Bronchial smooth muscle cell (primary cell): Measurements from ENCODE around the gene LMBRD2. TPM values are rescaled to one million over a fixed set of nuclear protein-coding genes. Genes with fewer than 3 reads are reported as not detected.

ENCODE experiments used
- total RNA-seq: library from RNA; depleted of rRNA; stranded (reverse); fragments of >200 nt; gene quantifications from 2 replicates; pipeline ENCODE4 v1.2.1, GENCODE V29; 2014

The LMBRD2 gene
- total RNA-seq = 11.3 and 14.3 TPM in 2 replicates

GRCh38 chr5:36151434-36152323, at the start of gene LMBRD2, which contains the start of gene SKP2:
Gene LMBRD2, minus strand, starts transcription at chr5:36151887. Its CDS starts 8,538 bp downstream, at chr5:36143349.
Gene SKP2, plus strand, starts transcription at chr5:36152111. Its CDS starts 152 bp downstream, at chr5:36152263.

GRCh38 chr5:36066540-36067210, 85.0 kb downstream of the LMBRD2 start, which contains the start of gene UGT3A2:
Gene UGT3A2, minus strand, starts transcription at chr5:36066882. Its CDS starts 93 bp downstream, at chr5:36066789.

Other genes with a start within 250 kb of the LMBRD2 start
- not detected in 2 replicates for gene CAPSL, start 213.3 kb downstream of the LMBRD2 start, total RNA-seq
- not detected in 2 replicates for gene UGT3A1, start 160.5 kb downstream of the LMBRD2 start, total RNA-seq
- gene UGT3A2, start 85.0 kb downstream of the LMBRD2 start, total RNA-seq = not detected in 2 replicates
- gene SKP2, start 224 bp upstream of the LMBRD2 start, total RNA-seq = 7.3 and 15.0 TPM in 2 replicates
- gene NADK2, start 90.0 kb upstream of the LMBRD2 start, total RNA-seq = 27.9 and 32.4 TPM in 2 replicates
- gene RANBP3L, start 150.0 kb upstream of the LMBRD2 start, total RNA-seq = under 0.01 and 1.1 TPM in 2 replicates